ENCODE measurements around the gene ERVV-1.

The ERVV-1 gene

DNA sequence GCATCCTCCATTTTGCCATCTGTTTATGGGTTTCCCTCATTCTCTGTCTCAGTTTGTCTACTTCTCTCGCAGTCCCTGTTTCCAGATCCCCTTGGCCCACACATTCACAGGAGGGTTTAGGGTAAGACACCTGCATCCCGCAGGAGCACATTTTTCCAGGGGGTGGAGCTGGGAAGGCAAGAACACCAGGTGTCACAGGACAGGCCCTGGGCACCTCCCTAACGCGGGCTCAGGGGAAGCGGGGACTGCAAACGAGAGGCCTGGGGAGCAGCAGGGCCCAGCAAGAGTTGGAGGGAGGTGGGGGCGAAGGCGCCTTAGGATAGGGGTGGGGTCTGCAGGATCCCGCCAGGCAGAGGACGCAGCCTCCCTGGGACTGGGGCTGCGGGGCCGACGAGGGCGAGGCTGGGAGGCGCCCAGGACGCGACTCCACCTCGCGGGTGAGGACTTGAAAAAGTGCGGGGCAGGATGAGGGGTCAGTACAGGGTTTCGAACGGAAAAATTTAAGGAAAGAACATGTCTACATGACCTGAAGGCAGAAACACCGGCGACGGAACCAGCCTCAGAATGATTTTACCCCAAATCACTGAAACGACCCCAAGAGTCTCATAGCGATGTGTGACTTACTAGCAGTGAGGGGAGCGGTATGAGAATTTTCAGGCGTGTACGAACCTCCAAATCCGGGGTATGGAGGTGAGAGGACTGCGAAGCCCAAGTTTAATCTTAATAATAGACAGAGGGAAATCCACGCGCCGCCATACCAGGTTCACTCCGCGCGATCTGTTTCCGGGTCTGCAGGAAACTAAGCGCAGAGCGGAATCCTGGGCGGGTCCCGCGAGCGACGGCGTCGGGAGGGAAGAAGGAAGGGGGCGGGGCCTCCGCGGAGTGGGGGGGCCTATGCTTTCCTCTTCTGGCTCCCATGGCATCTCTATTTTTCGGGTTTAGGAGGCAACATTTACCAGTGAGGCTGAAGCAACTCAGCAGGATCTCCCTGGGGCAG is 23.7 kb downstream of the ERVV-1 start:
- TF ChIP-seq SP1 (IDR thresholded peaks at IDR 0.05), result no peak
- no peak for TF ChIP-seq ZNF384 (IDR thresholded peaks at IDR 0.05)
- no peak for TF ChIP-seq SUZ12 (IDR thresholded peaks at IDR 0.05)
- no peak for TF ChIP-seq FOXK2 (IDR thresholded peaks at IDR 0.05)
- TF ChIP-seq LEF1 (IDR thresholded peaks at IDR 0.05; ENCODE audit: borderline replicate concordance), result no peak
- TF ChIP-seq TARDBP (IDR thresholded peaks at IDR 0.05), result no peak
- TF ChIP-seq ARNT (IDR thresholded peaks at IDR 0.05), result no peak
- TF ChIP-seq, protein P1, sequence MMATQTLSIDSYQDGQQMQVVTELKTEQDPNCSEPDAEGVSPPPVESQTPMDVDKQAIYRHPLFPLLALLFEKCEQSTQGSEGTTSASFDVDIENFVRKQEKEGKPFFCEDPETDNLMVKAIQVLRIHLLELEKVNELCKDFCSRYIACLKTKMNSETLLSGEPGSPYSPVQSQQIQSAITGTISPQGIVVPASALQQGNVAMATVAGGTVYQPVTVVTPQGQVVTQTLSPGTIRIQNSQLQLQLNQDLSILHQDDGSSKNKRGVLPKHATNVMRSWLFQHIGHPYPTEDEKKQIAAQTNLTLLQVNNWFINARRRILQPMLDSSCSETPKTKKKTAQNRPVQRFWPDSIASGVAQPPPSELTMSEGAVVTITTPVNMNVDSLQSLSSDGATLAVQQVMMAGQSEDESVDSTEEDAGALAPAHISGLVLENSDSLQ (IDR thresholded peaks at IDR 0.05), result no peak
- TF ChIP-seq HDGF (IDR thresholded peaks at IDR 0.05; ENCODE audit: borderline replicate concordance), result no peak
- TF ChIP-seq ELF4 (IDR thresholded peaks at IDR 0.05), result no peak
- no peak for TF ChIP-seq CTBP1 (IDR thresholded peaks at IDR 0.05; ENCODE audit: borderline replicate concordance)
- no peak for TF ChIP-seq L3MBTL2 (conservative IDR thresholded peaks at IDR 0.05)
- POLR2A ChIA-PET, result no interaction called here
- CTCF ChIA-PET, result no interaction called here
- DNase-seq (ENCODE audit: extremely low spot score), result no peak

DNA sequence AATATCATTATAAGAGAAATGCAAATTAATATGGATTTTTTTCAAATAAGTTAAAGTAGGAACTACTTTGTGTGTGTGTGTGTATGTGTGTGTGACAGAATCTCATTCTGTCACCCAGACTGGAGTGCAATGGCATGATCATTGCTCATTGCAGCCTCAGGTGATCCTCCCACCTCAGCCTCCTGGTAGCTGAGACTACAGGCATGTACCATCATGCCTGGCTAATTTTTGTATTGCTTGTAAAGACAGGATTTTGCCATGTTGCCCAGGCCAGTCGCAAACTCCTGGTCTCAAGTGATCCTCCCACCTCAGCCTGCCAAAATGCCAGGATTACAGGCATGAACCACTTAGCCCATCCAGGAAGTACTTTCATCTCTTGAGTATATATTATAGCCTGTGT is 27.6 kb downstream of the ERVV-1 start:
- ChIA-PET POLR2A (no interaction called here), CTCF (no interaction called here)
- TF ChIP-seq FOXM1 (IDR thresholded peaks at IDR 0.05; ENCODE audit: borderline replicate concordance) (no peak), ZNF384 (IDR thresholded peaks at IDR 0.05) (no peak), L3MBTL2 (conservative IDR thresholded peaks at IDR 0.05) (no peak), ELF4 (IDR thresholded peaks at IDR 0.05) (no peak), ARNT (IDR thresholded peaks at IDR 0.05) (no peak), SP1 (IDR thresholded peaks at IDR 0.05) (no peak), FOXA1 (IDR thresholded peaks at IDR 0.05) (no peak), BHLHE40 (IDR thresholded peaks at IDR 0.05; ENCODE audit: borderline replicate concordance) (no peak), HDGF (IDR thresholded peaks at IDR 0.05; ENCODE audit: borderline replicate concordance) (no peak), LEF1 (IDR thresholded peaks at IDR 0.05; ENCODE audit: borderline replicate concordance) (no peak), SUZ12 (IDR thresholded peaks at IDR 0.05) (no peak), FOXK2 (IDR thresholded peaks at IDR 0.05) (no peak), TARDBP (IDR thresholded peaks at IDR 0.05) (no peak), CTBP1 (IDR thresholded peaks at IDR 0.05; ENCODE audit: borderline replicate concordance) (no peak), NFRKB (IDR thresholded peaks at IDR 0.05) (no peak)
- TF ChIP-seq, protein P1 (IDR thresholded peaks at IDR 0.05), result no peak
- no peak for DNase-seq (ENCODE audit: extremely low spot score)

DNA sequence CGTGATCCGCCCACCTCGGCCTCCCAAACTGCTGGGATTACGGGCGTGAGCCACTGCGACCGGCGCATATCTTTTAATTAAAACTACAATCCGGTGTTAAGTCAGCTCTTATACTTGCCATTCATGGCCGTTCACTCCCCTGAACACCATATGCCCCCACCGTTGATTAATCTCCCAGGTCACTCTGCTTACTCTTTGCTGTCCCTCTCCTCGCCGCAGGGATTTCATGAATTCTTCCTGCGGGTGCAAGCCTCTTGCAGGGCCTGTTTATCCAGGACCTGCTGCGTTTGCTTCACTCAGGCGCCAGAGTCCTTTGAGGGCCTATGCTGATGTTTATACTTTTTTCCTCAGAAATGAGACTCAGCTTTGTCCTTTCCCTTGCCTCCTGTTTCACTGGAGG is 31.8 kb downstream of the ERVV-1 start:
- TF ChIP-seq HDGF (IDR thresholded peaks at IDR 0.05; ENCODE audit: borderline replicate concordance) (no peak), ARNT (IDR thresholded peaks at IDR 0.05) (no peak), BHLHE40 (IDR thresholded peaks at IDR 0.05; ENCODE audit: borderline replicate concordance) (no peak), ZNF384 (IDR thresholded peaks at IDR 0.05) (no peak), FOXA1 (IDR thresholded peaks at IDR 0.05) (no peak), CTBP1 (IDR thresholded peaks at IDR 0.05; ENCODE audit: borderline replicate concordance) (no peak), NFRKB (IDR thresholded peaks at IDR 0.05) (no peak), SUZ12 (IDR thresholded peaks at IDR 0.05) (no peak), L3MBTL2 (conservative IDR thresholded peaks at IDR 0.05) (no peak), ELF4 (IDR thresholded peaks at IDR 0.05) (no peak), FOXK2 (IDR thresholded peaks at IDR 0.05) (no peak), TARDBP (IDR thresholded peaks at IDR 0.05) (no peak), LEF1 (IDR thresholded peaks at IDR 0.05; ENCODE audit: borderline replicate concordance) (no peak), SP1 (IDR thresholded peaks at IDR 0.05) (no peak), FOXM1 (IDR thresholded peaks at IDR 0.05; ENCODE audit: borderline replicate concordance) (no peak)
- TF ChIP-seq, protein P1 (IDR thresholded peaks at IDR 0.05), result no peak
- POLR2A ChIA-PET, result no interaction called here
- no peak for DNase-seq (ENCODE audit: extremely low spot score)
- CTCF ChIA-PET, result no interaction called here

DNA sequence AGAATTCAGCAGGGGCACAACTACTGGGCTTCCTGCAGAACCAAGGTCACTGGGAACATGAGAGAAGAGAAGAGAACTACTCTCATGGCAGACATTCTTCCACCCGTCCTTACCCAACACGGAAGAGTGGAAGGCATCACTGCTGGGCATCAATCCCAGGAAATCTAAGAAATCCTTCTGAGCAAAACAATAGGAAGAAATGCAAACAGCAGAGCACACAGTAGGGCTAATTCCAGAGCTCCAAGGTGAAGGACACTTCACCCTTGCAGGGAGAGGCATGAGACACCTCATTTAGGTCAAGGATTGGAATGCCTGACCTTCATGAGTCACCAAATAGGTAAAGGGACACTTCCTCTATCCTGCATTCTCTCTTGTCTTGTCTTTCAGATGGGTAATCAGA is 33.7 kb downstream of the ERVV-1 start:
- ChIA-PET CTCF (no interaction called here), POLR2A (no interaction called here)
- TF ChIP-seq BHLHE40 (IDR thresholded peaks at IDR 0.05; ENCODE audit: borderline replicate concordance) (no peak), NFRKB (IDR thresholded peaks at IDR 0.05) (no peak), CTBP1 (IDR thresholded peaks at IDR 0.05; ENCODE audit: borderline replicate concordance) (no peak), L3MBTL2 (conservative IDR thresholded peaks at IDR 0.05) (no peak)
- no peak for DNase-seq (ENCODE audit: extremely low spot score)

DNA sequence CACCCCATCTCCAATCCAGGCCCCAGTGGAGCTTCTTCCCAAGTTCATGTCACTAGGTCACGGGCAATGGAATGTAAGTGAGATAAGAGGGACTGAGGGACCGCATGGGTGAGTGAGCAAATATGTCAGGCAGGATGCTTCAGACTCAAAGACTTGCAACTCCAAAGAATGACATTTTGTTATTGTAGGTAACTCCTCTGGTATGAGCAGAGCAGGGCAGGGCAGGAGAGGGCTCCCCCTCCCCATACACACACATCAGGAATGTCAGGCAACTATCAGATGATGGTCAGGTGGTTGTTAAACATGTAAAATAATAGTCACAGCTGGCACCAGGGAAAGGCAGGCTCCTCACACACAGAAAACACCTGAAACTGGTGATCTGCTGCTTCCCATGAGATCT is 41.4 kb downstream of the ERVV-1 start:
- TF ChIP-seq, protein P1 (IDR thresholded peaks at IDR 0.05), result no peak
- TF ChIP-seq SUZ12 (IDR thresholded peaks at IDR 0.05) (no peak), BHLHE40 (IDR thresholded peaks at IDR 0.05; ENCODE audit: borderline replicate concordance) (no peak), ARNT (IDR thresholded peaks at IDR 0.05) (no peak)
- CTCF ChIA-PET, result no interaction called here
- DNase-seq (ENCODE audit: extremely low spot score), result no peak
- POLR2A ChIA-PET, result no interaction called here

Data from HEK293T (cell line).